H1 (cell line): Measurements from ENCODE around the gene ACTRT3. TPM values are rescaled to one million over a fixed set of nuclear protein-coding genes. Genes with fewer than 3 reads are reported as not detected.

ENCODE experiments used
- CTCF ChIA-PET: fragments of 300-600 bp; sonication (Branson Sonifier 250); formaldehyde crosslinking; loops from one replicate; lab custom pipeline; 2021; ENCODE audit not compliant: partially characterized antibody; lab: Charles Lee
- POLR2A ChIA-PET: fragments of 300-600 bp; sonication (Branson Sonifier 250); formaldehyde crosslinking; loops from one replicate; lab custom pipeline; 2021; ENCODE audit warnings: inconsistent platforms; ENCODE audit not compliant: partially characterized antibody; lab: Charles Lee
- DNase-seq, 2 experiments: peaks; one replicate each; pipeline versions ENCODE4 v3.0.0 to v3.0.0-alpha.2; 2010 to 2022; ENCODE audit warnings: low spot score in 2 of 2, low read depth in 1 of 2, mixed read lengths in 1 of 2
- FAIRE-seq: peaks from 2 replicates; lab custom pipeline; 2011; peaks lifted over from hg19 to GRCh38; lab: Jason Lieb, UNC
- H2AFZ ChIP-seq: 2 replicates; pipeline ENCODE4 v1.8.1; 2012; ENCODE audit warnings: low read length, inconsistent platforms
- H2AK5ac ChIP-seq: 2 replicates; pipeline ENCODE4 v1.6.1; 2013; ENCODE audit warnings: low read depth, low read length
- H2BK120ac ChIP-seq: replicated peaks from 2 replicates; pipeline ENCODE3; 2013; ENCODE audit warnings: low read depth, low read length, inconsistent platforms
- H2BK12ac ChIP-seq: 2 replicates; pipeline ENCODE4 v1.6.1; 2013; ENCODE audit warnings: low read depth, low read length
- H2BK15ac ChIP-seq: 2 replicates; pipeline ENCODE4 v1.6.1; 2013; ENCODE audit warnings: low read length
- H2BK20ac ChIP-seq: 2 replicates; pipeline ENCODE4 v1.6.1; 2013; ENCODE audit warnings: low read length
- H2BK5ac ChIP-seq: 2 replicates; pipeline ENCODE4 v1.6.1; 2013; ENCODE audit warnings: low read depth, low read length
- H3K14ac ChIP-seq: 2 replicates; pipeline ENCODE4 v1.6.1; 2013; ENCODE audit warnings: inconsistent platforms; ENCODE audit not compliant: insufficient read length
- H3K18ac ChIP-seq: 2 replicates; pipeline ENCODE4 v1.6.1; 2013; ENCODE audit warnings: low read length; ENCODE audit errors: extremely low read depth
- H3K23ac ChIP-seq: 2 replicates; pipeline ENCODE4 v1.6.1; 2013; ENCODE audit warnings: inconsistent platforms; ENCODE audit not compliant: insufficient read length
- H3K23me2 ChIP-seq: 2 replicates; pipeline ENCODE4 v1.6.1; 2013; ENCODE audit warnings: low read depth, low read length
- H3K27ac ChIP-seq: 2 replicates; pipeline ENCODE4 v1.6.1; 2011; ENCODE audit warnings: low read depth, low read length, inconsistent platforms
- H3K27me3 ChIP-seq, 4 experiments: replicated peaks in 1 of 4; 1 replicate in 1 of 4; 2 replicates in 3 of 4; pipeline versions ENCODE4 v1.6.1 to v1.8.1; 2011 to 2013; ENCODE audit warnings: low read length in 3 of 4, mild to moderate bottlenecking in 3 of 4, inconsistent platforms in 2 of 4, mixed read lengths in 2 of 4, moderate library complexity in 1 of 4; ENCODE audit not compliant: control insufficient read depth in 3 of 4, insufficient read depth in 3 of 4; ENCODE audit errors: extremely low read depth in 1 of 4
- H3K36me3 ChIP-seq, 4 experiments: 2 replicates each; pipeline versions ENCODE4 v1.6.1 to v1.8.1; 2011 to 2013; ENCODE audit warnings: mild to moderate bottlenecking in 4 of 4, low read length in 3 of 4, moderate library complexity in 2 of 4, control low read depth in 1 of 4, inconsistent platforms in 1 of 4; ENCODE audit not compliant: insufficient read depth in 4 of 4, control insufficient read depth in 2 of 4
- H3K4ac ChIP-seq: replicated peaks from 2 replicates; pipeline ENCODE3; 2013; ENCODE audit warnings: low read length, low read depth, mixed read lengths, inconsistent platforms; ENCODE audit not compliant: insufficient read length
- H3K4me1 ChIP-seq, 4 experiments: replicated peaks in 1 of 4; 1 replicate in 1 of 4; 2 replicates in 3 of 4; pipeline versions ENCODE4 v1.6.1 to v1.8.1; 2011 to 2013; ENCODE audit warnings: low read length in 3 of 4, inconsistent platforms in 2 of 4, mixed read lengths in 1 of 4; ENCODE audit not compliant: insufficient read depth in 4 of 4, control insufficient read depth in 3 of 4
- H3K4me2 ChIP-seq, 2 experiments: 2 replicates each; pipeline versions ENCODE4 v1.6.1 to v1.8.1; 2011 to 2013; ENCODE audit warnings: low read depth in 2 of 2, low read length in 2 of 2, control low read depth in 1 of 2, inconsistent platforms in 1 of 2, mild to moderate bottlenecking in 1 of 2; ENCODE audit not compliant: insufficient read depth in 1 of 2
- H3K4me3 ChIP-seq, 4 experiments: fragments of 200-600, 300-600 bp in 1 of 4; sonication (generic), shearing (Covaris generic), sonication (Bioruptor Twin) in 1 of 4; 2 replicates each; pipeline versions ENCODE4 v1.5.1 to v1.8.1; 2011 to 2016; ENCODE audit warnings: low read length in 4 of 4, low read depth in 3 of 4, control low read depth in 2 of 4, inconsistent platforms in 2 of 4, mild to moderate bottlenecking in 2 of 4, mixed read lengths in 1 of 4, moderate library complexity in 1 of 4; ENCODE audit not compliant: insufficient read depth in 2 of 4; ENCODE audit errors: extremely low read depth in 1 of 4
- H3K56ac ChIP-seq: replicated peaks from 2 replicates; pipeline ENCODE3; 2013; ENCODE audit warnings: low read depth, mild to moderate bottlenecking, mixed read lengths, low read length, inconsistent platforms; ENCODE audit not compliant: insufficient read length
- H3K79me1 ChIP-seq: 2 replicates; pipeline ENCODE4 v1.6.1; 2013; ENCODE audit warnings: low read depth, low read length, control low read depth
- H3K79me2 ChIP-seq, 2 experiments: 2 replicates each; pipeline versions ENCODE4 v1.6.1 to v1.8.1; 2012 to 2013; ENCODE audit warnings: low read length in 2 of 2, mild to moderate bottlenecking in 2 of 2, inconsistent platforms in 1 of 2; ENCODE audit not compliant: insufficient read depth in 2 of 2, control insufficient read depth in 1 of 2
- H3K9ac ChIP-seq, 4 experiments: replicated peaks in 1 of 4; 1 replicate in 1 of 4; 2 replicates in 3 of 4; pipeline versions ENCODE4 v1.6.1 to v1.8.1; 2011 to 2013; ENCODE audit warnings: low read depth in 3 of 4, low read length in 3 of 4, control low read depth in 2 of 4, mild to moderate bottlenecking in 2 of 4, moderate library complexity in 2 of 4, inconsistent platforms in 1 of 4; ENCODE audit errors: extremely low read depth in 1 of 4
- H3K9me3 ChIP-seq, 2 experiments: 2 replicates each; pipeline versions ENCODE4 v1.6.1 to v1.8.1; 2012 to 2013; ENCODE audit warnings: mild to moderate bottlenecking in 2 of 2, moderate library complexity in 2 of 2, control low read depth in 1 of 2, inconsistent platforms in 1 of 2, low read depth in 1 of 2, low read length in 1 of 2, mixed read lengths in 1 of 2; ENCODE audit not compliant: insufficient read depth in 2 of 2
- H4K20me1 ChIP-seq, 2 experiments: replicated peaks in 1 of 2; 2 replicates each; pipeline versions ENCODE3 to v1.8.1; 2011 to 2013; ENCODE audit warnings: inconsistent platforms in 2 of 2, low read length in 2 of 2, mild to moderate bottlenecking in 1 of 2; ENCODE audit not compliant: insufficient read depth in 2 of 2, control insufficient read depth in 1 of 2
- H4K5ac ChIP-seq: 2 replicates; pipeline ENCODE4 v1.6.1; 2013; ENCODE audit warnings: low read length, low read depth, mixed read lengths, inconsistent platforms; ENCODE audit not compliant: insufficient read length
- H4K8ac ChIP-seq: 2 replicates; pipeline ENCODE4 v1.8.0; 2013; ENCODE audit warnings: mild to moderate bottlenecking, moderate library complexity, low read length, inconsistent platforms; ENCODE audit not compliant: insufficient read depth; ENCODE audit errors: extremely low read depth
- H4K91ac ChIP-seq: replicated peaks from 2 replicates; pipeline ENCODE3; 2013; ENCODE audit warnings: low read length, mixed read lengths, inconsistent platforms; ENCODE audit not compliant: insufficient read length
- BCL11A ChIP-seq, 2 experiments: IDR thresholded peaks; one replicate each; pipeline ENCODE4 v1.6.1; 2011; ENCODE audit warnings: low read depth in 2 of 2, low read length in 2 of 2, mild to moderate bottlenecking in 2 of 2
- TCF12 ChIP-seq: IDR thresholded peaks from 2 replicates; pipeline ENCODE4 v1.6.1; 2011; ENCODE audit warnings: low read depth, mild to moderate bottlenecking, low read length
- WGBS, 2 experiments: shearing (Covaris generic) in 1 of 2; methylation state at CpG; one replicate each; pipeline versions ENCODE4 v1.1.6 to v1.1.7; 2013 to 2015; ENCODE audit warnings: low lambda C conversion rate in 2 of 2, mixed read lengths in 2 of 2, inconsistent platforms in 1 of 2, low coverage in 1 of 2, missing lambda C conversion rate in 1 of 2; ENCODE audit not compliant: insufficient replicate concordance in 2 of 2, insufficient coverage in 1 of 2, insufficient read length in 1 of 2; ENCODE audit errors: extremely low coverage in 1 of 2, missing lambda C conversion rate in 1 of 2; 5-methylcytosine and 5-hydroxymethylcytosine counted together
- polyA plus RNA-seq, 7 experiments: library from polyadenylated mRNA; depleted of rRNA in 3 of 7; stranded (reverse) in 5 of 7; unstranded in 2 of 7; fragments of >200 nt in 5 of 7; fragments of 200-250 nt in 2 of 7; gene quantifications; 1 replicate in 5 of 7; 2 replicates in 1 of 7; 4 replicates in 1 of 7; pipeline versions ENCODE4 v1.2.1 to v1.2.3, GENCODE V29; 2011 to 2013; ENCODE audit warnings: missing spikeins in 2 of 7, mixed read lengths in 2 of 7
- total RNA-seq: library from RNA; stranded (reverse); fragmentation: NEBNext Ultra II Directional; extraction: Animal tissue kit (Norgen Biotek cat#: 25700); gene quantifications from 2 replicates; pipeline ENCODE4 v1.2.1, GENCODE V29; 2021

The ACTRT3 gene
- total and polyA plus RNA-seq, 2 of the 8 experiments (the other 6 are each of a cell fraction or from before 2014, with no cell fraction given): 3.4 to 5.9 TPM

GRCh38 chr3:169815590-169816150 is 46.3 kb upstream of the ACTRT3 start:
- H2BK15ac ChIP-seq: no peak overlapping the region
- CTCF ChIA-PET: no interaction called here

More at GRCh38 chr3:169815590-169816150, 46.3 kb upstream of the ACTRT3 start:
- Histone ChIP-seq H3K27ac (no peak overlapping the region), H4K20me1 (no peaks in the 10 kb centered on the region), H3K23ac (no peak overlapping the region), H2BK120ac (no peak overlapping the region), H3K4me2 (no peak overlapping the region), H2AK5ac (no peak overlapping the region), H4K5ac (no peak overlapping the region), H3K4ac (no peak overlapping the region), H3K56ac (no peak overlapping the region), H3K9ac (no peak overlapping the region), H3K18ac (no peak overlapping the region), H2AFZ (no peak overlapping the region), H3K23me2 (peaks cover 4% of the 10 kb centered on the region; the same call in 1 of the 2 replicates), H3K36me3 (no peaks in the 10 kb centered on the region), H3K79me2 (no peaks in the 10 kb centered on the region), H3K79me1 (no peaks in the 10 kb centered on the region), H2BK5ac (no peak overlapping the region), H3K9me3 (no peaks in the 10 kb centered on the region; a peak in 1 of 4 replicates), H3K4me3 (no peak overlapping the region), H2BK12ac (no peak overlapping the region), H2BK20ac (no peak overlapping the region), H3K27me3 (peaks cover 0 to 7% (median 4%) of the 10 kb centered on the region in 4 experiments; a peak in 6 of 7 replicates), H3K4me1 (peaks cover 7 to 20% (median 10%) of the 10 kb centered on the region in 4 experiments; a peak in 6 of 7 replicates), H3K14ac (no peak overlapping the region), H4K91ac (no peak overlapping the region), H4K8ac (no peak overlapping the region)
- POLR2A ChIA-PET: no interaction called here
- DNase-seq: no peak
- FAIRE-seq: no peak
- 93% methylated on average over 4 of the region's 4 CpGs; no CpG with 5 or more reads in 1 of the 2 experiments for WGBS, 2 experiments
- TF ChIP-seq TCF12 (no peak), BCL11A (IDR thresholded peaks at IDR 0.05; ENCODE audit: low read depth in 2 of 2, low read length in 2 of 2) (no peak)
